Cerebellar cortex (tissue), 1 donor: ENCODE measurements around the gene UTS2R.
"Not testable (repeated sequence)": the region's sequence is repeated elsewhere in the genome, so short reads cannot be mapped to it uniquely, and the experiment has no call there.

ENCODE experiments used
- DNase-seq: peaks from one replicate; pipeline ENCODE4 v3.0.0-alpha.2; 2015; ENCODE audit warnings: low spot score

The UTS2R gene

DNA sequence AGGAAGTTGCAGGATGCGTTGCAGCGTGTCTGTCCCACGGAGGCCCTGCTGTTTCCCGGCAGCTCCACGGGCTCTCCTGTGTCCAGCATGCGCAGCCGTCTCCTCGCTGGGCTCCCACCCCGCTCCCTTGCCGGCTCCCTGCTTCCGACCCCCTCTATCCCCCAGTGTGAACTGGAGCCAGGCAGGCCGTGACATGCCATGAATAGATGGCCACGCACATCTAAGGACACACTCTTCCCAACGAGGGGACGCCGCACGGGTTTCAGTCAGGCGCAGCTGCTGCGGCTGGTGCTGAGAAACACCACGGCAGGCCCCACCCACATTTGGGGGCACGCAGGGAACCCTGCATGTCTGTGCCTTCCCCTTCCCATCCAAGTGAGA, 37.4 kb downstream of the UTS2R start:
- DNase-seq: no peak

DNA sequence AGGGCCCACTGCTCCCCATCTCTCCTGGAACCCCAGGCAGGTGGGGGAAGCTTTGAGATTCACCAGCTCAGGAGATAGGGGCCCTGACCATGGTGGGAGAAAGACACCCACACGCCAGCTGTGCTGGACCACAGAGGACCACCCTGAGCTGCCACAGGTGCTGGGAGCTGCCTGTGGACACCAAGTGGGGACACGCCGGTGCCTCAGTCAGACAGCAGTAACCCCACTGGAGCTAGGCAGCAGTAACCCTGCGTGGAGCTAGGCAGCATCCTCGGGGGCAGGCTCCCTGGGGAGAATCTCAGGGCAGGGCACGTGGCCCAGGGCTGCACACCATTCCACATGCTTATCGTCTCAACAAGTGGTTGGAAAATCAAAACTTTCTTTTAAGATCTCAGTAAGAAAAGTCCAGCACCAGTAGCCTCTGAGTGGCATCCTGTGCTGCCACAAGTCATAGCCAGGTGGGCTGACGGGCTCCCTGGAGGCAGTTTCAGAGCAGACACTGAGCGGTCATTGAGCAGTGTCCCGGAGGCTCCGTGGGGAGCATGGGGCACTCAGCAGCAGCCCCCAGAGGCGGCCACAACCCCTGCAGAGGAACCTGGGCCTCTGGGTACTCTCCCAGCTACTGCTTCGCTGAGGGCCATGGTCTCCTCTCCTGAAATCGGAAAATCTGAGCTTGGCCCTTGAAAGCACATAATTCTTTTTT, 38.6 kb downstream of the UTS2R start:
- no peak for DNase-seq

DNA sequence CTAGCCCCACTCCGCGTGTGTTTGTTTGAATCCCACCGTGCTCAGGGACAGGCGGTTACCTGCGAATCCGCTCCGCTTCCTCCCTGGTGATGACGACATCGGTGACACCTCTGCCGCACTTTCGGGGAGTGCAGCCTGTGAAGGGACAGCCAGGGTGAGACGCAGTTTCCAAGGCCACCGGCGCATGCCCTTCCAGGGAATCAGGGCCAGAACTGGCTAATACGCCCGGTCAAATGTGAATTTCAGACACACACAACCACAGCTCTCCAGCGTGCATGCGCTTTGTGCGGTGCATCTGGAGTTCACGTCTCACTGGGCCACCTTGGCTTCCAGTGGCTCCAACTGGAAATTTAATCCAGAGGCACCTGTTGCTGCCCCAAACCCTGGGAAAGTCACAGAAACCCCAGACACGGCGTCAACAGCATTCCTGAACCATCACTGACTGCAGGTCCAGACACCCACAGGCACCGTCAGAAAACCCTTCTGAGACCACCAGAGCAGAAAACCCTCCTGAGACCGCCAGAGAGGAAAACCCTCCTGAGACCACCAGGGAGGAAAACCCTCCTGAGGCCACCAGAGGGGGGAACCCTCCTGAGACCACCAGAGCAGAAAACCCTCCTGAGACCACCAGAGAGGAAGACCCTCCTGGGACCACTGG, 40.0 kb downstream of the UTS2R start:
- no peak for DNase-seq

DNA sequence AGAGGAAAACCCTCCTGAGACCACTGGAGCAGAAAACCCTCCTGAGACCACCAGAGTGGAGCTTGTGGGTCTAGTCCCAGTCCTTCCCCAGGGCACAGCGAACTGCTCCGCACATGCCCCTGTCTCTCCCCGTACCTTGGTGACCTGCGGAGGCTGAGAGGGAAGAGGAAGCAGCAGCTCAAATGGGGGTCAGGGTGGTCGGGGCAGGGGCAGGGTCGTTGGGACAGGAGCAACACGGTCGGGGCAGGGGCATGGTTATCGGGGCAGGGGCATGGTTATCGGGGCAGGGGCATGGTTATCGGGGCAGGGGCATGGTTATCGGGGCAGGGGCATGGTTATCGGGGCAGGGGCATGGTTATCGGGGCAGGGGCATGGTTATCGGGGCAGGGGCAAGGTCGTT, 40.5 kb downstream of the UTS2R start:
- DNase-seq: not testable (repeated sequence)

DNA sequence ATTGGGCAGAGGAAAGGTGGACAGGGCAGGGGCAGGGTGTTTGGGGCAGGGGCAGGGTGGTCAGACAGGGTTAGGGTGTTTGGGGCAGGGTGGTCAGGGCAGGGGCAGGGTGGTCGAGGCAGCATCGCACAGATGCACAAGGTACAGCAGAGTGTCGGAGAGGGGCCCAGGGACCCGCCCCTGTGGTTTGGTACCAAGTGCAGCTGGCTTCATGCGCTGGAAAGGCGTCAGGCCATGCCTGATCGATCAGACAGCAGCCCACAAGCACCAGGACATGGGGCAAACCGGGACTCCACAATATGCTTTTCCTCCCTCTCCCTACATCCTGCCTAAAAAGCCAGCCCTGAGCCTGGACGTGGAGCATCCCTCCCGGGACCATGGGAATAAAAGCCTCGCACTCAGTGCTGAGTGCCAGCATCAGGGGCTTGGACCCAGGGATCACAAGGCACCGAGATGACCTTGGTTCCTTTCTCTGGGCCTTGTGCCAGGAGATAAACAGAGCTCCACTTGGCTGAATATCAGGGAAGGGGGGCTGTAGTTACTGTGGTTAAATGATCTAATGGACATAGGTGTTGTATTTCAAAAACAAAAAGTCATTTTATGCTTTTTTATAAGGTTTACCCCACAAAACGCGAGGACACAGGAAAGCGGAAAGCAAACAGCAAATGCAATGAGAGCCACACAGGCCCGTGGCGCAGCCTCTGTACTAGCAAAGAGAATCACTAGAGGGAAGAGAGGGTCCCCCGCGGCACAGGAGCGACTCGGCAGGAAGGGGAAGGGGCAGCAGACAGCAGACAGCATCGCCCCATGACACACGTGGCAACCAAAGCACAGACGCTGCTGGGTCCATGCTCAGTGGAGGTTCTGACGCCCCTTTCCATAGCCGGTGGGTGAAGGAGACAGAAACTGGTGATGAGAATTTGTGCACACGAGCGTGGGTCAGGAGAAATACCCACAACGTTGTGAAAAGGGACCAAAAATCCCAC, 41.3 kb downstream of the UTS2R start:
- no peak for DNase-seq

DNA sequence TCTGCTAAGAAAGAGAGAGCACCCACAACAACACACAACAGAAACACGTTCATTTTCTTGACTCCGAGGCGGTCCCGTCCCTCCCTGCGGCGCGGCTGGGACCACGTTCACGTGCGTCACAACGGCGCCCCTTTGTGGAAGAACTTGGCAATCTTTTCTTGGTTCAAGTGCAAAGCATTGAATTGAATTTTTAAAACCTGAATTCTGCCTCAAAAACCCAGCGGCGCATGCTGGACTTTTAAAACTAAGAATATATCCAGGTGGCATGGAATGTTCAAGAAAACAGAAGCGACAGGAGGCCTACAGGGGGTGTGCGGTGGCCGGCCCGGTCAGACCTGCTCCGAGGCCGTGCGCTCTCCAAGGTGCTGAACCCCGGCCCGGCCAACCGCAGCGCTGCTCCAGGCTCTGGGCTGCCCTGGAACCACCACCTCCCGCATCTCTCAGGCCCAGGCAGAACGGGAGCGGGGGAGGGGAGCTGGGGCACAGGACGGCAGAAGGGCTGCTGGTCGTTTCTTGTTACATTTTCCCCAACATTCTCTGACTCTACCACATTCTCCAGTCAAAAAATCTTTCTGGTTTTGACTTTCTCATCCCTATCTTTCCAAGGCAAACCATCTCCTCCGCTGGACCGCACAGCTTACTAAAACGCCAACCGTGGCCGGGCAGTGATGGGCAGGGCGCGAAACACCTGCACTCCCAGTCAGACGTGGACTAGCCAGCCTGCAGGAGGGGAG, 43.1 kb downstream of the UTS2R start:
- DNase-seq: peak; percentile 71

DNA sequence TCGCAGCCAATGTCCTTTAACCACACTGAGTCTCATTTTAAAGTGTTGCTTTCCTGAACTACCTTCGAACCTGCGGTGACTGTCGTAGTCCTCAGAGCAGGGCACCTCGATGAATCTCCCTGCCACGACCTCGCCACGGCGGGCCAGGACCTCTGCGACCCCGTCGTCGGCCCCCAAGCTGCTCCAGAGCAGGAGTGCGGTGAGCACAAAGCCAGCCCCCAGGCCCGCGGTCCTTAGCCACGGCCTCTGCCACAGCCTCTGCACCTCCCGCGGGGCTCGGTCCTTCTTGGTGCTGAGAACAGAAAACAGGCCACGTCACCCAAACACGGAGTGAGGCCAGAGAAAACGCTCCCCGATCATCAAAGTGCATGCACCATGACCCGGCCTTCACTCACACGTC, 43.8 kb downstream of the UTS2R start:
- DNase-seq: no peak

DNA sequence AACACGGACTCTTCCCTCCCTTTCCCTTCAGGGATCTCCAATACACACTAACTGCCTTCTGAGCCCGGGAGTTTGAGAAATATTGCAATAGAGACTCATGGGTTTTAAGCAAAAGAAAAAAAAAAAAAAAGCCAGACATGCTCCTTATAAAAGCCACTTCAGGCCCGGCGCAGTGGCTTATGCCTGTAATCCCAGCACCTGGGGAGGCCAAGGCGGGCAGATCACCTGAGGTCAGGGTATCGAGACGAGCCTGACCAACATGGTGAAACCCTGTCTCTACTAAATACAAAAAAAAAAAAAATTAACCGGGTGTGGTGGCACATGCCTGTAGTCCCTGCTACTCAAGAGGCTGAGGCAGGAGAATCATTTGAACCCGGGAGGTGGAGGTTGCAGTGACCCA, 44.2 kb downstream of the UTS2R start:
- no peak for DNase-seq

DNA sequence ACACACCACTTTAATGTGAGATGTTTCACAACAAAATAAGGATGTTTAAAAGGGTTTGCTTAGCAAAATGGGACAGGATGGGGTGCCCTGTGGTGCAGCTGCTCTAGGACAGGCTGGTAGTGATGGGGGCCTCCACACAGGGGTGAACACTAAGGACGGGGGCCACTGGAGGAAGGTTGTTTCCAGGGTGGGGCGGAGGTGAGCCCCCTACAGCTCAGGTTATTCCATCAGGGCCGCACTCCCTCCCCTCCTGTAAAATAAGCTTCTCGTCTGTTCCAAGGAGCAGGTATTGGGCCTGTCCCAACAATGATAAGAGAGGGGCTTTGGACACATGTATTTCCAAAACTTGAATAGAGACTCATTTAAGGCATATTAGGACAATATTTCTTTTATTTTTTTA, 44.7 kb downstream of the UTS2R start:
- DNase-seq: no peak

DNA sequence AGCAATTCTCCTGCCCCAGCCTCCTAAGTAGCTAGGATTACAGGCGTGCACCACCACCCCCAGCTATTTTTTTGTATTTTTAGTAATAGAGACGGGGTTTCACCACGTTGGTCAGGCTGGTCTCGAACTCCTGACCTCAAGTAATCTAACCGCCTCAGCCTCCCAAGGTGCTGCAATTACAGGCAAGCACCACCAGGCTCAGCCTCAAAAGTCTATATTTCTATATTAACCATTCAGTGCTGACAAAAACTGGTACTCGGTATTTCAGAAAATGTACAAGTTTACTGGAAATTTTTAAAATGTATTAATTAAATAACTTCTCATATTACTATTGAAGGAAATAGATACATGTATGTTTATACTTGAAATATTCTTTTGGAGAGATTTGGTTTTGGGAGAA, 45.2 kb downstream of the UTS2R start:
- no peak for DNase-seq

DNA sequence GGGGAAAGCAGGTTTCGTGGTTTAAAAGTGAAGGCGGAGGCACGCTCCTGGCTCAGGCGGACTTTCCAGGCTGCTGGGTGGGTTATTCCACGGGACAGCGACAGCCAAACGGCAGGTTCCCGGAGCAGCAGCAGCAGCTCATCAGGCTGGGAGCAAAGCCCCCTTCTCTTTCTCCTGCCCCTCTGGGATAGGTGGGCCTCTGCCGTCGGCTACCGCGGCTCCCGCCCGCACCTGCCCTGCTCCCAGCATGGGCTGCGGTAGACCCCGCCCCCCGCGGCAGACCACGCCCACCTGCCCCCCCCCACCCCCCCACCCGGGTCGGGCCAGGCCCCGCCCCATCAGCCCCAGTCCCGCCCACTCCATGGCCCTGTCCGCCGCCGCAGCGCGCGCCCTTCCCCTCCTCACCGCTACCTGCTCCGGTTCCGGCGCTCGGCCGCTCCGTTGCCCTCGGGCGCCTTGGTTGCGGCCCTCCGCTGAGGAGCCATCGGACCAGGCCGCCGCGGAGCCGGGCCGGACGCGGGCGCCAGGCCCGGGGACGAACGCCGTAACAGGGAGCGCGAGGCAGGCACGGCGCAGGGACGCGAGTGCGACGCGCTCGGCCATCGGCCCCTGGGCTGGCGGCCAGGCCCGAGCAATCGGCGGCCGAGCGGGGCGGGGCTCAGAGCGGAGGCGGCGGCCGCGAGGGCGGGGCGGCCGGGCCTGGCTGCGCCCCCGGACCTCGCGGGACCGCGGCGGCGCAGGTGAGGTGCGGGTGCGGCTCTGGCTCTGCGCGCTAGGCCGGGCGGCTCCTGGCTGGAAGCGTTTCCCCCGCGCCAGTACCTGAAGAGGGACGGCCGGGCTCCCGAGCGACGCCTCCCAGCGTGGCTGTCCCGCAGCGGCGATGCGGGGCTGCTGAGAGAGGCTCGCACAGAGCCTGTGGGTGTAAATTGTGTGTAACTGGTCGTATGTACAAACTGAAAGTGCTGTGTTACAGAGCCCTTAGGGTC, 46.7 kb downstream of the UTS2R start, which contains the start of the genes HEXD and OGFOD3:
Gene HEXD (plus strand): TSS at position 347 of the 986 bp plus-strand sequence. CDS start 1,453 bp downstream, outside the sequence.
Gene OGFOD3 (minus strand): TSS at position 586 of the 986 bp plus-strand sequence. CDS start 101 bp downstream, at position 485.
- peak; percentile 80 for DNase-seq

DNA sequence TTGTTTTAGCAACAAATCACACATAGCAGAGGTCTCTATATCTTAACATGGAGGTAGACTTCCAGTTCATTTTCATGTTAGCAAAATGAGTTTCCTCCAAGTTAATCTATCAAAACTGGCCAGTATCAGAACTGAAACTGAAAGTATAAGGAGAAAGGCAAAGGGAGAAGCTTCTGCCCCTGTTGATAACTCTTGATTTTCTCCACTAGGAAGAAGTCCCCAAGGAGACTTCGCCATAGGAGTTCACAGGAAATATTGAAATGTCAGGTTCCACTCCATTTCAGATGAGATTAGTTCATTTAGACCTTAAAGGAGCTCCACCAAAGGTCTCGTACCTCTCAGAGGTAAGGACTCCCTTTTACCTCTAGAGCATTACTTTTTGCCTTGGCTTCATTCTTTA, 48.0 kb downstream of the UTS2R start:
- DNase-seq: no peak

DNA sequence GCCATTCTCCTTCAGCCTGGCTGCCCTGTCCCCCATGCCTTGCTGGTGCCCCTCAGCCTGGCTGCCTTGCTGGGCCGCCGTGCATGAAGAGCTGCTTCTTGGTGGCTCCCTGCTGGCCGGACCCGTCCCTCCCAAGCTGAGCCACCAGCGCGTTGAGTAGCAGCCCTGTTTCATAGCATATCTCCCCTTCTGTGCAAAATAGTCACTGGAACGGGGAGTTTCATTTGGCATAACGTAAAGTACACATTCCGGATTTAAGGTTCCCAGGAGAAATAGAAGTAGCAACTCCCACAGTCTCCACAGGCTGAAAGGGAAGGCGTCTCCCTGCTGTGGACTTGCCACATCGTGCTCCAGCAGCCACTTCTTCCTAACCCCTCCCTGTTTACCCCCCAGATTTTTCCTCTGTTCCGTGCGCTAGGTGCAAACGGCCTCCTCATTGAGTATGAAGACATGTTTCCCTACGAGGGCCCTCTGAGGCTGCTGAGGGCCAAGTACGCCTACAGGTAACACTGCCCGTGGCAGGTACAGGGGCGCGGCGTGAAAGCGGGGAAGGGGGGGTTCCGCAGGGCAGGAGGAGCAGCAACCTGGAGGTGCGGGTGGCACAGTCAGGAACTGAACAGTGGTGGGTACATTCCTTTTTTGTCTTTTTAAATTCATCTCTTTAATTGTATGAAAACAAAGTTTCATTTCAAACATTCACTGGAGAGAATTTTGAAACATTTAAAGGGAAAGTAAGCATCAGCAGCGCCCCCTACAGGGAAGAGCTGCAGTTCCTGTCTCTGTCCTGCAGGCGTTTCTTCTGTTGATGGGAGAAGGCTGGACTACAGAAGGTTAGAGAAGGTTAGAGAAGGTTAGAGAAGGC, 52.7 kb downstream of the UTS2R start:
- peak; percentile 56 for DNase-seq

DNA sequence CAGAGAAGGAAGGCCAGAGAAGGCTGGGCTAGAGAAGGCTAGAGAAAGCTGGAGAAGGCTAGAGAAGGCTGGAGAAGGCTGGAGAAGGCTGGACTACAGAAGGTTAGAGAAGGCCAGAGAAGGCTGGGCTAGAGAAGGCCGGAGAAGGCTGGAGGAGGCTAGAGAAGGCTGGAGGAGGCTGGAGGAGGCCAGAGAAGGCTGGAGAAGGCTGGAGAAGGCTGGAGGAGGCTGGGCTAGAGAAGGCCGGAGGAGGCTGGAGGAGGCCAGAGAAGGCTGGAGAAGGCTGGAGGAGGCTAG, 53.2 kb downstream of the UTS2R start:
- no peak for DNase-seq
